Tibial nerve (tissue), 3 donors: Measurements from ENCODE around the gene ACTR3C.

Experiments
- EP300 ChIP-seq, 2 donors: sonication (generic); formaldehyde crosslinking; IDR thresholded peaks; one replicate each; pipeline ENCODE4 v1.6.1; 2017; ENCODE audit warnings: antibody characterized with exemption in 2 of 2, mild to moderate bottlenecking in 1 of 2
- POLR2A ChIP-seq, 2 donors: fragments of 450-650 bp; IDR thresholded peaks; one replicate each; pipeline ENCODE4 v1.6.1; 2017; ENCODE audit warnings: antibody characterized with exemption in 2 of 2, mild to moderate bottlenecking in 2 of 2, moderate library complexity in 2 of 2

DNA sequence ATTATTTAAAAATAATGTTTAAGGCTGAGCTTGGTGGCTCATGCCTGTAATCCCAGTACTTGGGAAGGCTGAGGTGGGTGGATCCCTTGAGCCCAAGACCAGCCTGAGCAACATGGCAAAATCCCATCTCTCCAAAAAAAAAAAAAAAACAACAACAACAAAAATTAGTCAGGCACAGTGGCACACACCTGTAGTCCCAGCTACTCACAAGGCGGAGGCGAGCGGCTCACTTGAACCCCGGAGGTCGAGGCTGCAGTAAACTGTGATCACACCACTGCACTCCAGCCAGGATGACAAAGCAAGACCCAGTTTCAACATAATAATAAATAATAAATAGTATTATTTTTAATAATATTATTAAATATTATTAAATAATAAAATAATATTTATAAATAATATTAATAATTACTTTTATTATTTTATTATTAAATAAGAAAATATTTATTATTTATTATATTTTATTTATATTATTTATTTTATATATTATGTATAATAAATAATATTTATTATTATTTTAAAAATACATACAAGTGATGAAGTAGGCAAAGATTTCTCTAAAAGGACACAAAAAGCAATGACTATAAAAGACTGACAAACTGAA, 8.6 kb downstream of the ACTR3C start:
- TF ChIP-seq EP300 (IDR thresholded peaks at IDR 0.05) (no peak), POLR2A (IDR thresholded peaks at IDR 0.05) (no peak)
